Measurements from ENCODE around the gene MBIP. TPM values are rescaled to one million over a fixed set of nuclear protein-coding genes. Genes with fewer than 3 reads are reported as not detected.

The MBIP gene
- total RNA-seq, 1 donor from 2014 or later: 21.9 TPM

DNA sequence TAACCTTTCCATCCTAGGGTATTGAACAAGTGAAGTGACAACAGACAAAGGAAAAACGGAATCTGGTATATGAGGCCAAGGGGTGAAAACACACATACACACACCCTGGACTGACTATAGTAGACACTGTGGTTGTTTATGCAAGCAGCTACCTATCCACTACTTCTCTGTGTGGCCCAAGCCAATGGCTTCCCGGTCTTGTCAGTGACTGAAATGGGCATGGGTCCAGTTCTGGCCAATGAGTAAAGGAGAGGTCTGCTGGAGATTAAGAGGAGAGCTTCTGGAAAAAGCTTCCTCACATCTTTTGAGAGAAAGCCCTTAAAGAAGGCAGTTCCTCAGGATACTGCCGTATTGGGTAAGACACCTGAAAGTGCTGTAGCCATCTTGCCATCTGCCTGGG lies 19.3 kb downstream of the MBIP start:
- H3K27me3 Mint-ChIP-seq (ENCODE audit: low read depth): no peaks in the 10 kb centered on the region
- H3K9me3 Mint-ChIP-seq (ENCODE audit: low read depth): no peaks in the 10 kb centered on the region
- peaks cover 33% of the 10 kb centered on the region for H3K36me3 Mint-ChIP-seq (ENCODE audit: low read depth)
- TF ChIP-seq, protein P1, sequence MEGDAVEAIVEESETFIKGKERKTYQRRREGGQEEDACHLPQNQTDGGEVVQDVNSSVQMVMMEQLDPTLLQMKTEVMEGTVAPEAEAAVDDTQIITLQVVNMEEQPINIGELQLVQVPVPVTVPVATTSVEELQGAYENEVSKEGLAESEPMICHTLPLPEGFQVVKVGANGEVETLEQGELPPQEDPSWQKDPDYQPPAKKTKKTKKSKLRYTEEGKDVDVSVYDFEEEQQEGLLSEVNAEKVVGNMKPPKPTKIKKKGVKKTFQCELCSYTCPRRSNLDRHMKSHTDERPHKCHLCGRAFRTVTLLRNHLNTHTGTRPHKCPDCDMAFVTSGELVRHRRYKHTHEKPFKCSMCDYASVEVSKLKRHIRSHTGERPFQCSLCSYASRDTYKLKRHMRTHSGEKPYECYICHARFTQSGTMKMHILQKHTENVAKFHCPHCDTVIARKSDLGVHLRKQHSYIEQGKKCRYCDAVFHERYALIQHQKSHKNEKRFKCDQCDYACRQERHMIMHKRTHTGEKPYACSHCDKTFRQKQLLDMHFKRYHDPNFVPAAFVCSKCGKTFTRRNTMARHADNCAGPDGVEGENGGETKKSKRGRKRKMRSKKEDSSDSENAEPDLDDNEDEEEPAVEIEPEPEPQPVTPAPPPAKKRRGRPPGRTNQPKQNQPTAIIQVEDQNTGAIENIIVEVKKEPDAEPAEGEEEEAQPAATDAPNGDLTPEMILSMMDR (IDR thresholded peaks at IDR 0.05): no peak
- H3K27ac Mint-ChIP-seq (ENCODE audit: unreplicated experiment): no peak overlapping the region
- DNase-seq (ENCODE audit: low spot score): no peak
- H3K4me3 Mint-ChIP-seq (ENCODE audit: unreplicated experiment): no peak overlapping the region
- peaks cover 14% of the 10 kb centered on the region for H3K4me1 Mint-ChIP-seq (ENCODE audit: low read depth)

DNA sequence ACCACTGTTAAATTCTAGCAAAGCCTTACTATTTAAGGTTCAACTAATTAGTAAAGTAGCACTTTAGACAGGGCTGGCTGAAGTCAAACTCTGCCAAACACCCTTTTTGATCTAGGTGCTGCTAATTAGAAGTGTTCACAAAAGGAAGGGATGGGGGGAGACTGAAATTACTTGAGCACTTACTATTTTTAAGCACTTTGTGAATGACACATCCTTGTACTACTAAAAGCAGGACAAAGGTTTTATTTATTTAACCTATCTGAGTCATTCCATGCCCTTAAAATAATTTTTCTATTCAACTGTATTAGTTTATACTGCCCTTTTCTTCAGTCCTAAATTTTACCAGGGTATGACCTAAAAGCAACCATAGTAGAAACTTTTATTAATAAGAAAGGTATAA lies 20.1 kb downstream of the MBIP start:
- H3K36me3 Mint-ChIP-seq (ENCODE audit: low read depth): peaks cover 27% of the 10 kb centered on the region
- H3K4me3 Mint-ChIP-seq (ENCODE audit: unreplicated experiment): no peak overlapping the region
- no peak for DNase-seq (ENCODE audit: low spot score)
- no peaks in the 10 kb centered on the region for H3K9me3 Mint-ChIP-seq (ENCODE audit: low read depth)
- TF ChIP-seq, protein P1 (IDR thresholded peaks at IDR 0.05): no peak
- H3K27me3 Mint-ChIP-seq (ENCODE audit: low read depth): no peaks in the 10 kb centered on the region
- H3K4me1 Mint-ChIP-seq (ENCODE audit: low read depth): peaks cover 22% of the 10 kb centered on the region
- no peak overlapping the region for H3K27ac Mint-ChIP-seq (ENCODE audit: unreplicated experiment)

DNA sequence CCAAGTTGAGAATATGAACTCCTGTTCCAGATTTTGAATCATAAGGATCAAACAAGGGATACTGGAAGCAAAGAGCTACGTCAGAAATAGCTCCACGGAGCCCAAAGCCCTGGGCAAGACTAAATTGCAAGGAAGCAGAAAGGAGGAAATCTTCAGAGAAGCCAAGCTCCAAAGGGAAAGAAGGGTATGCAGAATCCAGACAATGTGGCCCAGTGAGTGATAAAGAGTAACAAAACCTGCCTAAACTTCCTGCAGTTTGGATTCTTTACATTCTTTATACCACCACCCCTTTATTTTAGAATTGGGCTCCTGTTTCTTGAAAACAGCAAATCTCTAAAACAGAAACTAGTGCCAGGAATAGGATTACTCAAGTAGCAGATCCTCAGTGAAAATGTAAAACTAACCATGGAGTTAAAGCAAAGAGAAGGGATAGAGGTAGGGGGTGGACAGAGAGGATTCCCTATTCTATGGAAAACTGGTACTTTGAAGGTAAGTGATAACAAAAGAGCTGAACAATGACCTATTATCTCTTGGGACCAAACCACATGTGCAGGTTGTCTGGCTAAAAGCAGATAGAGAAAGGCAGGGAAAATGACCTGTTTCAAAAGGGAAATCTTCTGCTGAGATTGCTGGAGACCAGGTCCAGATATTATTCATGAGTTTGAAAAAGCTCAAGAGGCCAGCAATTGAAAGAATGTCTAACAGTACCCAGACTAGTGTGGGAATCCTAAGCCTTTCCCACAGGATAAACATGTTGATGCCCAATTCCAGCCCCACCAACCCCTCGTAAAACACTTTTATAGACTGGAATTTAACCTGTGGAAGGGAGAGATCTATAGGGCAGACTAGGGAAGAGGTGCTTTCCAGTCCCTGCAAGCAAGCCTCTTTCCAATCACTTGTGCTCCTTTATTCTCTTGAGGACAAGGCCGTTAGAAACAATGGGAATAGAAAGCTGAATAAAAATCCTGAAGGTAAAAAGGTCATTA lies 24.5 kb downstream of the MBIP start:
- peak overlapping the region; percentile 22 for H3K27ac Mint-ChIP-seq (ENCODE audit: unreplicated experiment)
- TF ChIP-seq, protein P1 (IDR thresholded peaks at IDR 0.05): no peak

DNA sequence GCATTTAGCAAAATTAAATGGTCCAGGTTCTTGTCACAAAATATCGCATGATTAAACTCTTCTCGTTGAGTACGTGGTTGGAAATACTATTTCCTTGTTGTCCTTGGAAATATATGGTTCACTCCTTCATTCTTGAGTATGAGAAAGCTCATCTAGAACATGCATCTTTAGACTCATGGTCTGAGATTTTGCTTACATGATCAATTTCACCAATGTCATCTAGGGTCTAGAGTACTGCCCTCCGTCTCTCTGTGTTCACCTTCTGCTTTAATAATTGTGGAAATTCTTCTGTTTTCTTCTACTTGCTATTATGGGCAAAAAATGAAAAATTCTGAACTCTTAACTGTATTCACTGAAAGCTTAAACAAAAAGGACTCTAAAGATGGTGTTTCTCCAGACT lies 25.9 kb downstream of the MBIP start:
- no peak for DNase-seq (ENCODE audit: low spot score)
- peaks cover 19% of the 10 kb centered on the region for H3K4me1 Mint-ChIP-seq (ENCODE audit: low read depth)
- H3K4me3 Mint-ChIP-seq (ENCODE audit: unreplicated experiment): no peak overlapping the region
- peaks cover 14% of the 10 kb centered on the region for H3K36me3 Mint-ChIP-seq (ENCODE audit: low read depth)
- H3K27ac Mint-ChIP-seq (ENCODE audit: unreplicated experiment): no peak overlapping the region
- no peaks in the 10 kb centered on the region for H3K27me3 Mint-ChIP-seq (ENCODE audit: low read depth)
- no peaks in the 10 kb centered on the region for H3K9me3 Mint-ChIP-seq (ENCODE audit: low read depth)
- TF ChIP-seq, protein P1 (IDR thresholded peaks at IDR 0.05): no peak

More for the DNA sequence above, 24.5 kb downstream of the MBIP start:
- H3K9me3 Mint-ChIP-seq (ENCODE audit: low read depth): no peaks in the 10 kb centered on the region
- H3K4me3 Mint-ChIP-seq (ENCODE audit: unreplicated experiment): no peak overlapping the region
- DNase-seq (ENCODE audit: low spot score): no peak
- peaks cover 26% of the 10 kb centered on the region for H3K4me1 Mint-ChIP-seq (ENCODE audit: low read depth)
- no peaks in the 10 kb centered on the region for H3K27me3 Mint-ChIP-seq (ENCODE audit: low read depth)
- peaks cover 14% of the 10 kb centered on the region for H3K36me3 Mint-ChIP-seq (ENCODE audit: low read depth)

DNA sequence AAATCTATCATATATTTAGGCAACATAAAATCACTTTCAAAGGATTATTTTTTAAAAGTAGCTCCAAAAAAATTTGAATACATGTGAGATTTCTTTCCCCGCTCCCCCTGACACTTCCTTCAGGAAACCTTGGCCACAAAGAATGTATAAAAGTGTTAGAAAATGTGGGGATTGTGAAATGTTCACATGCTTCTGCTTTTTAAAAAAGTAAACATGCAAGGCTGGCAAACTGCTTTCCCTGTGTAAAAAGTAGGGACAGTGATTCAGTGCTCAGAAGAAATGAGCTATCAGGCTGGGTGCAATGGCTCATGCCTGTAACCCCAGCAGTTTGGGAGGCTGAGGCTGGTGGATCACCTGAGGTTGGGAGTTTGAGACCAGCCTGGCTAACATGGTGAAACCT lies 26.6 kb downstream of the MBIP start:
- Mint-ChIP-seq H3K27me3 (ENCODE audit: low read depth) (no peaks in the 10 kb centered on the region), H3K9me3 (ENCODE audit: low read depth) (no peaks in the 10 kb centered on the region), H3K4me1 (ENCODE audit: low read depth) (peaks cover 19% of the 10 kb centered on the region), H3K4me3 (ENCODE audit: unreplicated experiment) (no peak overlapping the region), H3K36me3 (ENCODE audit: low read depth) (peaks cover 13% of the 10 kb centered on the region), H3K27ac (ENCODE audit: unreplicated experiment) (no peak overlapping the region)
- no peak for DNase-seq (ENCODE audit: low spot score)
- TF ChIP-seq, protein P1 (IDR thresholded peaks at IDR 0.05): no peak
